PC-9 (cell line): ENCODE data around the gene CDH16.

Experiments used
- EZH2 ChIP-seq: fragments of 200-600 bp; sonication (generic); IDR thresholded peaks from 2 replicates; pipeline ENCODE4 v1.8.0; 2017; ENCODE audit warnings: antibody characterized with exemption, low read depth
- TF ChIP-seq, protein P1 (sequence below): fragments of 200-600 bp; sonication (generic); conservative IDR thresholded peaks from 2 replicates; pipeline ENCODE4 v1.6.1; 2017; ENCODE audit warnings: mixed run types, antibody characterized with exemption, mild to moderate bottlenecking, moderate library complexity

- TF ChIP-seq EZH2: no peak
- TF ChIP-seq, protein P1, sequence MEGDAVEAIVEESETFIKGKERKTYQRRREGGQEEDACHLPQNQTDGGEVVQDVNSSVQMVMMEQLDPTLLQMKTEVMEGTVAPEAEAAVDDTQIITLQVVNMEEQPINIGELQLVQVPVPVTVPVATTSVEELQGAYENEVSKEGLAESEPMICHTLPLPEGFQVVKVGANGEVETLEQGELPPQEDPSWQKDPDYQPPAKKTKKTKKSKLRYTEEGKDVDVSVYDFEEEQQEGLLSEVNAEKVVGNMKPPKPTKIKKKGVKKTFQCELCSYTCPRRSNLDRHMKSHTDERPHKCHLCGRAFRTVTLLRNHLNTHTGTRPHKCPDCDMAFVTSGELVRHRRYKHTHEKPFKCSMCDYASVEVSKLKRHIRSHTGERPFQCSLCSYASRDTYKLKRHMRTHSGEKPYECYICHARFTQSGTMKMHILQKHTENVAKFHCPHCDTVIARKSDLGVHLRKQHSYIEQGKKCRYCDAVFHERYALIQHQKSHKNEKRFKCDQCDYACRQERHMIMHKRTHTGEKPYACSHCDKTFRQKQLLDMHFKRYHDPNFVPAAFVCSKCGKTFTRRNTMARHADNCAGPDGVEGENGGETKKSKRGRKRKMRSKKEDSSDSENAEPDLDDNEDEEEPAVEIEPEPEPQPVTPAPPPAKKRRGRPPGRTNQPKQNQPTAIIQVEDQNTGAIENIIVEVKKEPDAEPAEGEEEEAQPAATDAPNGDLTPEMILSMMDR: no peak
Observed at GRCh38 chr16:66888647-66889615, 29.8 kb downstream of the CDH16 start.
